ENCODE data around the gene SMIM22.

The SMIM22 gene

DNA sequence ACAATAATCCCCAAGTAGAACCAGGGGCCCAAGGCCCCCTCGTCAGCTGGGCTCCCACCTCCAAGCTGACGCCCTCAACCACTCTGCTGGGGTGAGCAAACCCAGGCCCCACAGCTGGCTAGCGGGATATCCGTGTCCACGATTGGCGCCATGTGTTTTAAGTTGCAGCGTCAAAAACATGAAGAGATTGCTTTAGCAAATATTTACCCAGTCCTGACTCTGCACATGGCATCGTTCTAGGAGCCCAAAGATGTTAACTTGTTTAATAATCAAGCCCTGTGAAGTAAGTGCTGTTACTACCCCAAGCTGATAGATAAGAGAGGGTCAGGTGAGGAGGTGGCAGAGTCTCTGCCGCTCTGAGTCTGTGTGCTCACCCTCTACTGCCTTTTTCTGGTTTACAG is 6.7 kb upstream of the SMIM22 start:
- Histone ChIP-seq H3K27me3 (ENCODE audit: insufficient read depth, low read length) (no peaks in the 10 kb centered on the region), H3K4me3 (ENCODE audit: low read length) (no peak overlapping the region), H3K27ac (ENCODE audit: low read length) (no peak overlapping the region), H3K9me3 (ENCODE audit: insufficient read depth, low read depth, low read length) (no peaks in the 10 kb centered on the region), H3K4me1 (ENCODE audit: insufficient read depth, low read length) (peaks cover 8% of the 10 kb centered on the region), H3K9ac (ENCODE audit: low read depth, low read length) (no peak overlapping the region), H3K36me3 (ENCODE audit: insufficient read depth, low read depth, low read length) (no peaks in the 10 kb centered on the region)

GRCh38 chr16:4788910-4789309 is 6.3 kb upstream of the SMIM22 start:
- H3K4me1 ChIP-seq (ENCODE audit: insufficient read depth, low read length): peaks cover 8% of the 10 kb centered on the region
- H3K9me3 ChIP-seq (ENCODE audit: insufficient read depth, low read depth, low read length): no peaks in the 10 kb centered on the region
- H3K27me3 ChIP-seq (ENCODE audit: insufficient read depth, low read length): no peaks in the 10 kb centered on the region
- H3K9ac ChIP-seq (ENCODE audit: low read depth, low read length): no peak overlapping the region
- H3K27ac ChIP-seq (ENCODE audit: low read length): no peak overlapping the region
- no peak overlapping the region for H3K4me3 ChIP-seq (ENCODE audit: low read length)
- H3K36me3 ChIP-seq (ENCODE audit: insufficient read depth, low read depth, low read length): no peaks in the 10 kb centered on the region

DNA sequence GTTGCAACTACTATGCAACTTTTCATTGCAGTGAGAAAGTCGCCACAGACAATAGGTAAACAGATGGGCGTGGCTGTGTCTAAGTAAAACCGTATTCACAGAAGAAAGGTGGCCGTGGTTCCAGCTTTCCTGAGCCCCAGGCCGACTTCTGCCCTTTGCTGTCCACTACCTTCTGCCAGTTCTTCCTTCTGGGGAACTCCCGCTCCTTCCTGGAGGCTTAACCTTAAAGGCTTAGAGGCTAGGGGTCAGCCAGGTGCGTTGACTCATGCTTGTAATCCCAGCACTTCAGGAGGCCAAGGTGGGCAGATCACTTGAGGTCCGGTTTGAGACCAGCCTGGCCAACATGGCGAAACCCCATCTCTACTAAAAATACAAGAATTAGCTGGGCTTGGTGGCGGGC is 4.9 kb upstream of the SMIM22 start:
- no peaks in the 10 kb centered on the region for H3K27me3 ChIP-seq (ENCODE audit: insufficient read depth, low read length)
- peaks cover 8% of the 10 kb centered on the region for H3K4me1 ChIP-seq (ENCODE audit: insufficient read depth, low read length)
- no peaks in the 10 kb centered on the region for H3K36me3 ChIP-seq (ENCODE audit: insufficient read depth, low read depth, low read length)
- H3K9me3 ChIP-seq (ENCODE audit: insufficient read depth, low read depth, low read length): no peaks in the 10 kb centered on the region
- H3K9ac ChIP-seq (ENCODE audit: low read depth, low read length): no peak overlapping the region
- no peak overlapping the region for H3K27ac ChIP-seq (ENCODE audit: low read length)
- no peak overlapping the region for H3K4me3 ChIP-seq (ENCODE audit: low read length)

GRCh38 chr16:4790871-4791270 is 4.3 kb upstream of the SMIM22 start:
- no peak overlapping the region for H3K9ac ChIP-seq (ENCODE audit: low read depth, low read length)
- H3K36me3 ChIP-seq (ENCODE audit: insufficient read depth, low read depth, low read length): no peaks in the 10 kb centered on the region
- no peak overlapping the region for H3K4me3 ChIP-seq (ENCODE audit: low read length)
- H3K4me1 ChIP-seq (ENCODE audit: insufficient read depth, low read length): peaks cover 8% of the 10 kb centered on the region
- no peaks in the 10 kb centered on the region for H3K27me3 ChIP-seq (ENCODE audit: insufficient read depth, low read length)
- no peak overlapping the region for H3K27ac ChIP-seq (ENCODE audit: low read length)
- H3K9me3 ChIP-seq (ENCODE audit: insufficient read depth, low read depth, low read length): no peaks in the 10 kb centered on the region

DNA sequence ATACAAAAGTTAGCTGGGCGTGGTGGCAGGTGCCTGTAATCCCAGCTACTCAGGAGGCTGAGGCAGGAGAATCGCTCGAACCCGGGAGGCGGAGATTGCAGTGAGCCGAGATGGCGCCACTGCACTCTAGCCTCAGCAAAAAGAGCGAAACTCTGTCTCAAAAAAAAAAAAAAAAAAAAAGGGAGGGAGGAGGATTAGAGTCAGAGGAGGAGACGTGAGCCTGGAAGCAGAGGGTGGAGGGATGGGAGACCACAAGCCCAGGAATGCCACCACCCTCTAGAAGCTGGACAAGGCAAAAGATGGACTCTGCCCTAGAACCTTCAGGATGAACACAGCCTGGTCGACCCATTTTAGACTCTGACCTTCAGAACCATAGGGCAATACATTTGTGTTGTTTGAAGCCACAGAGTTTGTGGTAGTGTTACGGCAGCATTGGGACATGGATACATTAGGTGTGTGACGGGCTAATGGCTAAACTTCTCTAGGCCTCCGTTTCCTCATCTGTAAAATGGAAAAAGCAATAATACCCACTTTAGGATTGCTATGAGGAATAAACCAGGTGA is 2.1 kb upstream of the SMIM22 start:
- no peak overlapping the region for H3K27ac ChIP-seq (ENCODE audit: low read length)
- no peaks in the 10 kb centered on the region for H3K27me3 ChIP-seq (ENCODE audit: insufficient read depth, low read length)
- peaks cover 6% of the 10 kb centered on the region for H3K4me1 ChIP-seq (ENCODE audit: insufficient read depth, low read length)
- no peak overlapping the region for H3K9ac ChIP-seq (ENCODE audit: low read depth, low read length)
- H3K4me3 ChIP-seq (ENCODE audit: low read length): no peak overlapping the region
- peaks cover 4% of the 10 kb centered on the region; the same call in 1 of the 2 replicates for H3K36me3 ChIP-seq (ENCODE audit: insufficient read depth, low read depth, low read length)
- H3K9me3 ChIP-seq (ENCODE audit: insufficient read depth, low read depth, low read length): no peaks in the 10 kb centered on the region

- peaks cover 11% of the 10 kb centered on the region; the same call in 1 of the 2 replicates for H3K36me3 ChIP-seq (ENCODE audit: insufficient read depth, low read depth, low read length)
These were observed 831 bp downstream of the SMIM22 start for GRCh38 chr16:4795828-4796572.

GRCh38 chr16:4796982-4797804 is 2.0 kb downstream of the SMIM22 start:
- Histone ChIP-seq H3K4me3 (ENCODE audit: low read length) (no peak overlapping the region), H3K9ac (ENCODE audit: low read depth, low read length) (no peak overlapping the region), H3K36me3 (ENCODE audit: insufficient read depth, low read depth, low read length) (peaks cover 11% of the 10 kb centered on the region; the same call in 1 of the 2 replicates), H3K9me3 (ENCODE audit: insufficient read depth, low read depth, low read length) (no peaks in the 10 kb centered on the region), H3K4me1 (ENCODE audit: insufficient read depth, low read length) (peaks cover 5% of the 10 kb centered on the region), H3K27ac (ENCODE audit: low read length) (no peak overlapping the region), H3K27me3 (ENCODE audit: insufficient read depth, low read length) (no peaks in the 10 kb centered on the region)

More at GRCh38 chr16:4795828-4796572, 831 bp downstream of the SMIM22 start:
- H3K27ac ChIP-seq (ENCODE audit: low read length): no peak overlapping the region
- no peak overlapping the region for H3K9ac ChIP-seq (ENCODE audit: low read depth, low read length)
- H3K27me3 ChIP-seq (ENCODE audit: insufficient read depth, low read length): no peaks in the 10 kb centered on the region
- peaks cover 2% of the 10 kb centered on the region for H3K4me1 ChIP-seq (ENCODE audit: insufficient read depth, low read length)
- H3K4me3 ChIP-seq (ENCODE audit: low read length): no peak overlapping the region
- H3K9me3 ChIP-seq (ENCODE audit: insufficient read depth, low read depth, low read length): no peaks in the 10 kb centered on the region

- H3K9me3 ChIP-seq (ENCODE audit: insufficient read depth, low read depth, low read length): no peaks in the 10 kb centered on the region
These were observed 2.7 kb downstream of the SMIM22 start for GRCh38 chr16:4797805-4798252.

DNA sequence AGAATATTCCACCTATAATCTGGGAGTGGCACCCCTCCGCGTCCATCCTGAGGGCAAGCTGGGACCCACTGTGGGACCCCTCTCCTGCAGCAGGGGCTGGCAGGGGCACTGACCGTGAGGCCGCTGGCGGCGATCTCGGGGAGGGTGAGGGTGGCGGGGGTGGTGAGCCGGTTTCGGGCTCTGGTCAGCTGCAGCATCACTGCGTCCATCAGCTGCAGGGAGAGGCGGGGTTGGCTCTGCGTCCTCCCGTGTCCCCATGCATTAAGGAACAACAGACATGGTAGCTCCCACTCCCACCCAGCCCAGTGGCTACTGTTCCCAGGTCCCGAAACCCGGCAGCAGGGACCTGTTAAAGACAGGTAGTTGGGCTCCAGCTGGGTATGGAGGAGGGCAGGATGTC is 3.3 kb downstream of the SMIM22 start:
- Histone ChIP-seq H3K27ac (ENCODE audit: low read length) (no peak overlapping the region), H3K4me3 (ENCODE audit: low read length) (no peak overlapping the region), H3K36me3 (ENCODE audit: insufficient read depth, low read depth, low read length) (peaks cover 11% of the 10 kb centered on the region; the same call in 1 of the 2 replicates), H3K4me1 (ENCODE audit: insufficient read depth, low read length) (peaks cover 9% of the 10 kb centered on the region), H3K9ac (ENCODE audit: low read depth, low read length) (no peak overlapping the region), H3K27me3 (ENCODE audit: insufficient read depth, low read length) (no peaks in the 10 kb centered on the region), H3K9me3 (ENCODE audit: insufficient read depth, low read depth, low read length) (no peaks in the 10 kb centered on the region)

More at GRCh38 chr16:4797805-4798252, 2.7 kb downstream of the SMIM22 start:
- Histone ChIP-seq H3K4me3 (ENCODE audit: low read length) (no peak overlapping the region), H3K27ac (ENCODE audit: low read length) (no peak overlapping the region), H3K4me1 (ENCODE audit: insufficient read depth, low read length) (peaks cover 5% of the 10 kb centered on the region), H3K36me3 (ENCODE audit: insufficient read depth, low read depth, low read length) (peaks cover 11% of the 10 kb centered on the region; the same call in 1 of the 2 replicates), H3K9ac (ENCODE audit: low read depth, low read length) (no peak overlapping the region), H3K27me3 (ENCODE audit: insufficient read depth, low read length) (no peaks in the 10 kb centered on the region)

DNA sequence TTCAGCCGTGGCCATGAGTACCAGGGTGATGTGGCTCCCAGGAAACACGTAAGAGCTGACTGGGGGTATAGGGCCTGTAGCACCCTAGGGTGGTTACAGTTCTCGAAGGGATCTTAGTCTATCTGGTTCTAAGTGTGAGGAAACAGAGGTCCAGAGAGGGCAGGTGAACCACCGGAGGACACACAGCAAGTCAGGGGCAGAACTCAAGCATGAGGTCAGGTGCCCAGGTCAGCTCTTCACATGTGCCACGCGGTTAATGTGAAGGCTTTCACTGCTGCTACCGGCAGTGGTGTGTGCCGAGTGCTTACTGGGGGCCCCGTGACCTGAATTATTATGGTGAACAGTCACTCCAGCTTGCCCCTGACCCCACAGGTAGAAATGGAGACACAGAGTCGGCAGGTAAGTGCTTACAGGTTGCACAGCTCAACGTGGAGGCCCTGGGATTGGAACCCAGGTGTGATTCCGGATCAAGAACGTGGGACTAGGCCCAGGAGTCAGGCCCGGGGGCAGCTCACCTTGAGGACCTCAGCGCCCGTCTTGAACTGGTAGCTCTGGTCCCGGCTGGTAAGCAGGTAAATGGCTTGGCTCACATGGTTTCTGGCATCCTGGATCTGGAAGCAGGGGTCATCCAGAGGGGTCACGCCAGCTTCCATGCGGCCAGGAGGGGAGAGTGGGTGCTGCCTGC is 4.1 kb downstream of the SMIM22 start:
- no peaks in the 10 kb centered on the region for H3K27me3 ChIP-seq (ENCODE audit: insufficient read depth, low read length)
- H3K9me3 ChIP-seq (ENCODE audit: insufficient read depth, low read depth, low read length): no peaks in the 10 kb centered on the region
- H3K27ac ChIP-seq (ENCODE audit: low read length): no peak overlapping the region
- H3K4me1 ChIP-seq (ENCODE audit: insufficient read depth, low read length): peaks cover 13% of the 10 kb centered on the region
- H3K36me3 ChIP-seq (ENCODE audit: insufficient read depth, low read depth, low read length): peaks cover 13% of the 10 kb centered on the region; the same call in 1 of the 2 replicates
- H3K4me3 ChIP-seq (ENCODE audit: low read length): no peak overlapping the region
- no peak overlapping the region for H3K9ac ChIP-seq (ENCODE audit: low read depth, low read length)

GRCh38 chr16:4800290-4801041 is 5.3 kb downstream of the SMIM22 start:
- H3K27ac ChIP-seq (ENCODE audit: low read length): no peak overlapping the region
- peak overlapping the region; percentile 72; the same call in 1 of the 2 replicates for H3K4me3 ChIP-seq (ENCODE audit: low read length)
- H3K36me3 ChIP-seq (ENCODE audit: insufficient read depth, low read depth, low read length): peaks cover 25% of the 10 kb centered on the region

More at GRCh38 chr16:4800290-4801041, 5.3 kb downstream of the SMIM22 start:
- no peaks in the 10 kb centered on the region for H3K27me3 ChIP-seq (ENCODE audit: insufficient read depth, low read length)
- H3K4me1 ChIP-seq (ENCODE audit: insufficient read depth, low read length): peaks cover 13% of the 10 kb centered on the region
- H3K9ac ChIP-seq (ENCODE audit: low read depth, low read length): no peak overlapping the region
- no peaks in the 10 kb centered on the region for H3K9me3 ChIP-seq (ENCODE audit: insufficient read depth, low read depth, low read length)
